ENCODE data around the gene WBP11. TPM values are rescaled to one million over a fixed set of nuclear protein-coding genes. Genes with fewer than 3 reads are reported as not detected.
"Not testable (repeated sequence)": the region's sequence is repeated elsewhere in the genome, so short reads cannot be mapped to it uniquely, and the experiment has no call there.

WBP11 gene
- total RNA-seq, 1 donor from 2014 or later, result 21.7 TPM

DNA sequence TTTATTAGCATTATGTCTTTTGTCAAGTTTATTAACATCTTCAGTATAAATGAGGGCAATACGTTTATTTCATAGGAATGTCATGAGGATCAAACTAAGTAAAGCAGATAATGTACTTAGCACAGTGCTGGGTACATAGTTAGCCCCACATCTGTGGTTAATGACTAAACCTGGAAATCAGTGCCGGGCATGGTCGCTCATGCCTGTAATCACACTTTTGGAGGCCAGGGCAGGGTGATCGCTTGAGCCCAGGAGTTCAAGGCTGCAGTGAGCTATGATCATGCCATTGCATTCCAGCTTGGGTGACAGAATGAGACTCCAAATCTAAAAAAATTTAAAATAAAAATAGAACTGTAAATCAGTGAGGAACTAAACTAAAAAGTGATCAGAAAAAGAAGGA is 62.1 kb downstream of the WBP11 start:
- TF ChIP-seq, protein P1, sequence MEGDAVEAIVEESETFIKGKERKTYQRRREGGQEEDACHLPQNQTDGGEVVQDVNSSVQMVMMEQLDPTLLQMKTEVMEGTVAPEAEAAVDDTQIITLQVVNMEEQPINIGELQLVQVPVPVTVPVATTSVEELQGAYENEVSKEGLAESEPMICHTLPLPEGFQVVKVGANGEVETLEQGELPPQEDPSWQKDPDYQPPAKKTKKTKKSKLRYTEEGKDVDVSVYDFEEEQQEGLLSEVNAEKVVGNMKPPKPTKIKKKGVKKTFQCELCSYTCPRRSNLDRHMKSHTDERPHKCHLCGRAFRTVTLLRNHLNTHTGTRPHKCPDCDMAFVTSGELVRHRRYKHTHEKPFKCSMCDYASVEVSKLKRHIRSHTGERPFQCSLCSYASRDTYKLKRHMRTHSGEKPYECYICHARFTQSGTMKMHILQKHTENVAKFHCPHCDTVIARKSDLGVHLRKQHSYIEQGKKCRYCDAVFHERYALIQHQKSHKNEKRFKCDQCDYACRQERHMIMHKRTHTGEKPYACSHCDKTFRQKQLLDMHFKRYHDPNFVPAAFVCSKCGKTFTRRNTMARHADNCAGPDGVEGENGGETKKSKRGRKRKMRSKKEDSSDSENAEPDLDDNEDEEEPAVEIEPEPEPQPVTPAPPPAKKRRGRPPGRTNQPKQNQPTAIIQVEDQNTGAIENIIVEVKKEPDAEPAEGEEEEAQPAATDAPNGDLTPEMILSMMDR (IDR thresholded peaks at IDR 0.05; ENCODE audit: insufficient read depth, low read length, poor library complexity, severe bottlenecking), result no peak
- no peak overlapping the region for H3K4me3 ChIP-seq (ENCODE audit: low read depth, low read length)
- DNase-seq (ENCODE audit: low read depth), result no peak
- H3K36me3 ChIP-seq (ENCODE audit: control insufficient read depth, insufficient read depth, low read length), result no peaks in the 10 kb centered on the region
- H3K27me3 ChIP-seq (ENCODE audit: control insufficient read depth, insufficient read depth, low read length), result no peaks in the 10 kb centered on the region

DNA sequence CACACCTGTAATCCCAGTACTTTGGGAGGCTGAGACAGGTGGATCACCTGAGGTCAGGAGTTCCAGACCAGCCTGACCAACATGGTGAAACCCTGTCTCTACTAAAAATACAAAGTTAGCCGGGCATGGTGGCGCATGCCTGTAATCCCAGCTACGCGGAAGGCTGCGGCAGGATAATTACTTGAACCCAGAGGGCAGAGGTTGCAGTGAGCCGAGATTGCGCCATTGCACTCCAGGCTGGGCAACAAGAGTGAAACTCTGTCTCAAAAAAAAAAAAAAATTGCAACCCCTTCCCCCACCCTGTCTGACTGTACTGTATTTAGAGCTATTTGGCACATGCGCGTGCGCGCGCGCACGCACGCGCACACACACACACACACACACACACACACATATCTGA is 66.8 kb downstream of the WBP11 start:
- not testable (repeated sequence) for H3K36me3 ChIP-seq (ENCODE audit: control insufficient read depth, insufficient read depth, low read length); H3K27me3 ChIP-seq (ENCODE audit: control insufficient read depth, insufficient read depth, low read length); DNase-seq (ENCODE audit: low read depth); H3K4me3 ChIP-seq (ENCODE audit: low read depth, low read length)

Other genes with a start within 250 kb of the WBP11 start
- 6.3 and 6.6 TPM in 2 replicates for gene PLBD1, start 235.6 kb downstream of the WBP11 start, total RNA-seq
- not detected in 2 replicates for gene GUCY2C, start 106.9 kb downstream of the WBP11 start, total RNA-seq
- gene C12orf60, start 192 bp upstream of the WBP11 start, total RNA-seq, result 4.7 and 4.9 TPM in 2 replicates
- gene SMCO3, start 10.7 kb upstream of the WBP11 start, total RNA-seq, result not detected in 2 replicates
- gene ART4, start 40.0 kb upstream of the WBP11 start, total RNA-seq, result not detected in 2 replicates
- 2.2 and 4.0 TPM in 2 replicates for gene MGP, start 82.4 kb upstream of the WBP11 start, total RNA-seq
- gene ERP27, start 135.1 kb upstream of the WBP11 start, total RNA-seq, result 0.07 and 0.13 TPM in 2 replicates
- gene ARHGDIB, start 158.1 kb upstream of the WBP11 start, total RNA-seq, result 10.4 and 13.8 TPM in 2 replicates
- gene PDE6H, start 169.6 kb upstream of the WBP11 start, total RNA-seq, result not detected in 2 replicates